ENCODE results near the gene FCHO2. TPM values are rescaled to one million over a fixed set of nuclear protein-coding genes. Genes with fewer than 3 reads are reported as not detected.
"Not testable (repeated sequence)": the region's sequence is repeated elsewhere in the genome, so short reads cannot be mapped to it uniquely, and the experiment has no call there.

FCHO2 gene, protein sequence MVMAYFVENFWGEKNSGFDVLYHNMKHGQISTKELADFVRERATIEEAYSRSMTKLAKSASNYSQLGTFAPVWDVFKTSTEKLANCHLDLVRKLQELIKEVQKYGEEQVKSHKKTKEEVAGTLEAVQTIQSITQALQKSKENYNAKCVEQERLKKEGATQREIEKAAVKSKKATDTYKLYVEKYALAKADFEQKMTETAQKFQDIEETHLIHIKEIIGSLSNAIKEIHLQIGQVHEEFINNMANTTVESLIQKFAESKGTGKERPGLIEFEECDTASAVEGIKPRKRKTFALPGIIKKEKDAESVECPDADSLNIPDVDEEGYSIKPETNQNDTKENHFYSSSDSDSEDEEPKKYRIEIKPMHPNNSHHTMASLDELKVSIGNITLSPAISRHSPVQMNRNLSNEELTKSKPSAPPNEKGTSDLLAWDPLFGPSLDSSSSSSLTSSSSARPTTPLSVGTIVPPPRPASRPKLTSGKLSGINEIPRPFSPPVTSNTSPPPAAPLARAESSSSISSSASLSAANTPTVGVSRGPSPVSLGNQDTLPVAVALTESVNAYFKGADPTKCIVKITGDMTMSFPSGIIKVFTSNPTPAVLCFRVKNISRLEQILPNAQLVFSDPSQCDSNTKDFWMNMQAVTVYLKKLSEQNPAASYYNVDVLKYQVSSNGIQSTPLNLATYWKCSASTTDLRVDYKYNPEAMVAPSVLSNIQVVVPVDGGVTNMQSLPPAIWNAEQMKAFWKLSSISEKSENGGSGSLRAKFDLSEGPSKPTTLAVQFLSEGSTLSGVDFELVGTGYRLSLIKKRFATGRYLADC
- total RNA-seq (2014; rRNA removed; shearing (Covaris generic)), result 9.6 and 12.0 TPM in 2 replicates

DNA sequence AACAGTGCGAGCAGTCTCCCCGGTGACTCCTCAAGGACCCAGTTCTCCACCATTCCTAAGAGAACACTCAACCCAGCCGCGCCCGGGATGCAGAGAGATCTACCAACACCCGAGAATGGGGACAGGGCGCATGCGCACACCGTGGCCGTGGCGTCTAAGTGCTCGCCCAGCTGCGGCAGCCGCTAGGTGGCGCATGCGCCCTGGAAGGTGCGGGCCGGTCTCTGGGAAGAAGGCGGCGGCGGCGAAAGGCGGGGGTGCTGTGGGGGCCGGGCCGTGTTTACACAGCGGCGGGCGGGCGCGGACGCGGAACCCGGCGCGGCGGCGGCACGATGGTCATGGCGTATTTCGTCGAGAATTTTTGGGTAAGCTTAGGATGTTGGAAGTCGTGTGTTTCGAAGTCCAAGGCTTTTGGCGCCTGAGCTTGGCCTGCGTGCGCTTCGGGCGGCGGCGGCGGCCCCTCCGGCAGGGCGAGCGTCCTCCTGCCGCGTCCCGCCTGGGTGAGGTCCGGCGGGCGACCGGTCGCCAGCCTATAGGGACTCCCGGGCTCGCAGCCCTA, at the start of gene FCHO2:
Gene FCHO2 (plus strand): TSS at position 274 of the 556 bp plus-strand sequence. CDS start 56 bp downstream, at position 330.
- DNase-seq (ENCODE audit: low read depth), result peak; percentile 90

DNA sequence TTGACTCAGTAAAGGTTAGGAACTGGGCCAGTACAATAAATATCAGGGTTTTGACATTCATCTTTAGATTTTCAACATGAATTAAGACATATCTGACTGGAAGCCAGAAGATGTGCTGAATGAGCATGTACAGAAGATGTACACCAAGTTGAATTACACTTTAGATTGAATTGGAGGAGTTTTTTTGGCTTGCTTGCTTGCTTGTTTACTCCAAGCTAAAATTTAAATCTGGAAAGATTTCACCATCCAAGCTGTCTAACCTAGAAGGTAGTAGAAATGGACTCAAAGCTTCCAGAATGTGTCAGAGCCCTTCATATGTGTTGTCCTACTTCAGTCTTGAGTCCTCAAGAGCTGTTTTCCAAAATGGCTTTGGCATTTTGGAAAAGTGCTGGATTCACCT, 49.0 kb upstream of the FCHO2 start:
- no peak for DNase-seq (ENCODE audit: low read depth)

DNA sequence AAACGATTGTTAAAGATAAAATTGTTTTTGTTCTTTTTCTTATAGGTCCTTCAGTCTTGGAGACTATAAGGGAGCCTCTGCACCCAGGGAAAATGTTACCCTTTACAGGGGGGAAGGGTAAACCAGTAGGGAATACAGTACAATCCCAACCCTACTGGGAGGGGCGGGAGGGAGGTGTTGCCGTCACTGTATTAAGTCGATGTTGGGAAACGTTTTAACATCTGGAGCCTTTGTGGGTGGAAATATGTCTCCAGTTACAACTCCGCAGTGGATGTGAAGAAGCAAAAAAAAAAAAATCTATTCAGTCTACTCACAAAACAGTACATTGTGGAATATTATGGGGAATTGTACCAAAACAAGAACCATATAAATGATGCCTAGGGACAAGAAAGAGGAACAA, 47.2 kb upstream of the FCHO2 start:
- no peak for DNase-seq (ENCODE audit: low read depth)

DNA sequence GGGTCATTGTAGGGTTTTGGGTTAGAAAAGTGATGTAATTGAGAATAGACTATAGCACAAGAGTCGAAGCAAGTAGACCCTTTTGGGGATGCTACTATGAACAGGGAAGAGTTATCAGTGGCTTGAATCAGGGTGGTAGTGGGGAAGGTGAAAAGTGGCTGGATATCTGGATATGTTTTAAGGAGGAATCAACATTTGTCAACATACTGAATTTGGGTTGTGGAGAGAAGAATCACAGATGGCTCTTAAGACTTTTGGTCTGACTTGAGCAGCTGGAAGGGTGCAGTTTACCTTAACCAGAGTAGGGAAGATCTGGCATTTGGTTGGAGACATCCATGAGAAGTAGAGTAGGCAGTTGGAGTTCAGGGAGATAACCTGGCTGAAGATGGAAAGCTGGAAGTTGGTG, 38.5 kb upstream of the FCHO2 start:
- DNase-seq (ENCODE audit: low read depth), result no peak

DNA sequence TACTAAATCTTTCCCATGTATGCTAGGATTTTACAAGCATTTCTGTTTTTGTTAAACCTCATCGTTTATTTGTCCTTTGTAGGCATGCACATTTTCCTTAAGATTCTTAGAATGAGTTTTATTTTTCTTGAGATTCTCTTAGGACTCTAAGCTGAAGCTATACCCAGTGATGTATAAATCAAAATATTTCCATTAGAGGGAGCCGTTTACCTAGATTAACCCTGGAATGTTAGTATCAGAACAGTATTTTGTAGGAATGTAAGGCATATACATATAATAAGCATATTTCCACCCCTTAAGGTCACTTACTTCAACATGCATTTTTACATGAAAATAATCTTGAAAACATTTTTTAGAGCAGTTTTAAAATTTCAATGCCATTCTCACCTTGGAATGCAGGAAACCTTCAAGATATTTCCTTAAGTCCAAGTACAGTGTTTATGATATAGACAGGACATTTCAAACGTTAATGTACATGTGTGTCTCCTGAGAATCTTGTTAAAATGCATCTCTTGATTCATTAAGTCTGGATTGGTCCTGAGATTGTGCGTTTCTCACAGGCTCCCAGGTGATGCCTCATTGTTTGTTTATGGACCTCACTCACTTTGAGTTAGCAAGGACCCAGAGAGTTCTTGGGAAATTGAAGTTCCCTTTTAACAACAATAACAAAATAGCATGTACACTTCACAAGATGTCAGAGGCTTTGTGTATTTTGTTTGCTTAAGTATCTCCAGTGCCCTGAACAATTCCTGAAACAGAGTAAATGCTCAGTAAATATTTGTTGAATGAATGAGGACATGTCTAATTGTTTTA, 34.9 kb upstream of the FCHO2 start:
- peak; percentile 30 for DNase-seq (ENCODE audit: low read depth)

DNA sequence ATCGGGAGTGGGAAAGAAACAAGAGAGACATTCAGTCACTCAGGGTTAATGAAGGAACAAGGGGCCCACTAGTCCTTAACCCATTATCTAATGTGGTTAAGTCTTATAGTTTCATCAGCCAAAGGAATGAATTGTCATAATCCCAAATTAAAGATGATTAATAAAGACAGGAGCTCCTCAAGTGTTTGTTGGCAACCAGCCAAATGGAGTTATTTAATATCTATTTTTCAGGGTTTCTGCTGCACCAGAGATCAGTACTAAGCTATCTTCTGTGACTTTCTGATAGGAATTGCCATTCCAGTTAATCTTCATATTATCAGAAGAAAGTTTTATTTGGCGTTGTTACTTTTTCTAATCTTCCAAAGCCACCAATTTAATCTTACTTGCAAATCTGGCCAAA, 34.0 kb upstream of the FCHO2 start:
- no peak for DNase-seq (ENCODE audit: low read depth)

DNA sequence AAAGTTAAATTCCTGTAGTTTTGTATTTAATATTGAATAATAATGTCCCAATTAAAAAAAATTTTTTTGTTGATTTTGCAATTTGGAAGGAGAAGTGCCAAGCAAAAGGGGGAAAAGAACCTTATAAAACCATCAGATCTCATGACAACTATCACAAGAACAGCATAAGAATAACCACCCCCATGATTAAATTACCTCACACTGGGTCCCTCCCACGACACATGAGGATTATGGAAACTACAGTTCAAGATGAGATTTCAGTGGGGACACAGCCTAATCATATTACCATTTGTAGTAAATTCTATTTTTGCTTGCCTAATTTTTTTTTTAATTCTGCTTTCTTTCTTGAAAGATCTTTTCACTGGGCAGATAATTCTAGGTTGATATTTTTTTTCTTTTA, 33.4 kb upstream of the FCHO2 start:
- no peak for DNase-seq (ENCODE audit: low read depth)

DNA sequence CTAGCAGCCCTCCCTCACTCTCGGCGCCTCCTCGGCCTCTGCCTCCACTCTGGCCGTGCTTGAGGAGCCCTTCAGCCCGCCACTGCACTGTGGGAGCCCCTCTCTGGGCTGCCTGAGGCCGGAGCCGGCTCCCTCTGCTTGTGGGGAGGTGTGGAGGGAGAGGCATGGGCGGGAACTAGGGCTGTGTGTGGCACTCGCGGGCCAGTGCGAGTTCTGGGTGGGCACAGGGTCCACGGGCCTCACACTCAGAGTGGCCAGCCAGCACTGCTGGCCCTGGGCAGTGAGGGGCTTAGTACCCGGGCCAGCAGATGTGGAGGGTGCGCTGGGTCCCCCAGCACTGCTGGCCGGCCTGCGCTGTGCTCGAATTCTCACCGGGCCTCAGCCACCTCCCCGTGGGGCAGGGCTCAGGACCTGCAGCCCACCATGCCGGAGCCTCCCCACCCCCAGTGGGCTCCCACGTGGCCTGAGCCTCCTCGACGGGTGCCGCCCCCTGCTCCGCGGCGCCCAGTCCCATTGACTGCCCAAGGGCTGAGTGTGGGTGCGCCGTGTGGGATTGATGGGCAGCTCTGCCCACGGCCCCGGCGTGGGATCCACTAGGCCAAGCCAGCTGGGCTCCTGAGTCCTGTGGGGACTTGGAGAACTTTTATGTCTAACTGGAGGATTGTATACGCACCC, 30.4 kb upstream of the FCHO2 start:
- DNase-seq (ENCODE audit: low read depth), result no peak

DNA sequence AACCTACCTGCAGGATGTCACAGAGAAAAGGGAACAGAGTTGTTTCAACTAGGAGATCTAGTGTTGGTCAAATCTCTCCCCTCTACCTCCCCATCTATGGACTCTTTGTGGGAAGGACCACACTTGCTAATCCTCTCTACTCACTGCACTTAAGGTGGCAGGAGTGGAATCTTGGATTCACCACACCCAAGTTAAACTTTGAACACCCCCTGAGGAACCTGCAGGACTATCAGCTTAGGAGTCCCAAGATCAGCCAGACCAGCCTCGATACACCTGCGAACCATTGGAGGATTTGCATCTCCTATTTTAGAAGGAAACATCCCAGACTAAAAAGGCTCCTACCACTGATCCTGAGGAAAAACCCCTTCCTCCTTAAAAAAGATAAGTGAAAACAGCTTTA, 23.2 kb upstream of the FCHO2 start:
- DNase-seq (ENCODE audit: low read depth), result not testable (repeated sequence)

DNA sequence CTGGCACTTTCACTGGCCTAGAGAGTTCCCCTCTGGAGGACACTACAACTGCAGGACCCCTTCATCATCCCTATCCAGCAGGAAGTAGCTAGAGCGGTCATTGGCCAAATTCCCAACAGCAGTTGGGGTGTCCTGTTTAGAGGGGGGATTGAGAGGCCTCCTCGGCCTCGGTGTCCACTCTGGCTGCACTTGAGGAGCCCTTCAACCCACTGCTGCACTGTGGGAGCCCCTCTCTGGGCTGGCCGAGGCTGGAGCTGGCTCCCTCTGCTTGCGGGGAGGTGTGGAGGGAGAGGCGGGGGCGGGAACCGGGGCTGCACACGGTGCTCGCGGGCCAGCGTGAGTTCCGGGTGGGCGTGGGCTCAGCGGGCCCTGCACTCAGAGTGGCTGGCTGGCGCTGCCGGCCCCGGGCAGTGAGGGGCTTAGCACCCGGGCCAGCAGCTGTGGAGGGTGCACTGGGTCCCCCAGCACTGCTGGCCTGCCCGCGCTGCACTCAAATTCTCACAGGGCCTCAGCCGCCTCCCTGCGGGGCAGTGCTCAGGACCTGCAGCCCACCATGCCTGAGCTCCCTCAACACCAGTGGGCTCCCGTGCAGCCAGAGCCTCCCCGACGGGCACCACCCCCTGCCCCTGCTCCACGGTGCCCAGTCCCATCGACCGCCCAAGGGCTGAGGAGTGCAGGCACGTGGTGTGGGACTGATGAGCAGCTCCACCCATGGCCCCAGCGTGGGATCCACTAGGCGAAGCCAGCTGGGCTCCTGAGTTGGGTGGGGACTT, 20.7 kb upstream of the FCHO2 start:
- DNase-seq (ENCODE audit: low read depth), result not testable (repeated sequence)

DNA sequence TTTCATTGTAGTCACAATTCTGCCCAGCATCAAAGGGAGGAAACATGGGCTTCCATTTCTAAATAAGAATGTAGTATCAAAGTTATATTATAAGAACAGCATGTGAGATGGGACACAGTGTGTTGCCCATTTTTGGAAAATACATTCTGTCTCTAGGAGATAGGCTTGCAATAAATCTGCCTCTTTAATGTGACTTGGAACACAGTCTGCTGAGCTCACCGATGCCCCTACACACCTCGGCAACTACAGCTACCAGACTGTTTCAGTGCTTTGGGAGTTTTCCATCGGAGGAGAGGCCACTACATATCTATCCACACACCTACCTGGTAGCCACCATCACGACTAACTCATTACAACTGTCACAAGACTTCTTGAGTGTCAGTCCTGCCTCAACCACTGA, 18.9 kb upstream of the FCHO2 start:
- DNase-seq (ENCODE audit: low read depth), result no peak

DNA sequence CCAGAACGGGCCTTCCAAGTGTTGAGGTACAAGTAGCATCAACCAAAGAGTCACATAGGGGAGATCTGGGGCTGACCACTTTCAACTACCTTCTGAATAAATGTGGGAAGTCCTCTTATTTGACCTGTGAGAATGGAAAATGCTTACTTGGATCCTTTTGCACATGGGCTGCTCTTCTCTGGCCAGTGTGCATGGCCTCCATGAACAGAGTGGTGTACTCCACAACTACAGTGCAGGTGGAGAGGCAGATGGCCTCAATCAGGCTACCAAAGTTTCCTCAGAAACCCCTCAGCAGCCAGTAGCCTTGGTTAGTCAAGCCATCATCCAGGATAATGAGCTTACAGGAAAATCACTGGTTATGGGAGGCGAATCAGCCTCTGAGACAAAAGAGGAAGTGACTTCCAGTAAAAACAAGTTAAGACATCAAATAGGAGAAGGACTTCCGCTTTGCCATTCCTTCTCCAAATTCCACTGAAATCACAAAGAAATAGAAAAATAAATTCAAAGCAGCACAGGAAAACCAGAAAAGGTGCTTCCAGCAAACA, 18.3 kb upstream of the FCHO2 start:
- no peak for DNase-seq (ENCODE audit: low read depth)

DNA sequence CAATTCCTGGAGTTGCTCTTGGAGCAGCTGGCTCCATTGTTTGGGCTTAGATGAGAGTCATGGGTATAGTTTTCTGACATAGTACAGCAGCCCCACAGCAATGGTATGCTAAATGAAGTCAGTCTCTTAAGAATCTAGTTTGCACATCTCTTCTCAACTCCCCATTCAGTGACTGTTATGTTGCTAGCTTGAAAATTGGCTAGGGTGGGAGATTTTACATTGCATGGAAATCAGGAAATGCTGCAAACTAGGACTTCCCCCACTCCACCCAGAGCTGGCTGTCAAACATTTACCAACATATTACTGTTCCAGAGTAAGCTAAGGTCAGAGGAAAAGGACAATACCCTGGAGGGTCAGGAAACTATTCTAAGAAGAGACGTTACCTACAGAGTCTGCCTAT, 17.6 kb upstream of the FCHO2 start:
- DNase-seq (ENCODE audit: low read depth), result no peak

DNA sequence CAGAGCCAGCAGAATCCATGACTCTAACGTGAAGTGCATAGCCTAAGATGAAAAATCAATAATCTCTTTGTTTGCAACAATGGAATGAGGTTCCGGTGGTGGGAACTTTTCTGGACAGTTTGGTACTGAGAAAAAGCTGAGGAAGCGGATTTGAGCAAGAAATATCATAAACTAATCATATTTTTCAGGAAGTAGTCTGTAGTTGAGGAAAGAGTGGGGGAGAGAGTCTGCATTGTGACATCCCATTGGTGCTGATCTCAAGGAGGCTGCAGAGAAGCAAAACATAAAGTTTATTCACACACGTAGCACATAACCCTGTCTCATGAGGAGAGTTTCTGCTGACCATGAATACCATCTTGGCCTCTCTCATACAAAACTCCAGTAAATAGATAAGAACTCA, 15.8 kb upstream of the FCHO2 start:
- no peak for DNase-seq (ENCODE audit: low read depth)

DNA sequence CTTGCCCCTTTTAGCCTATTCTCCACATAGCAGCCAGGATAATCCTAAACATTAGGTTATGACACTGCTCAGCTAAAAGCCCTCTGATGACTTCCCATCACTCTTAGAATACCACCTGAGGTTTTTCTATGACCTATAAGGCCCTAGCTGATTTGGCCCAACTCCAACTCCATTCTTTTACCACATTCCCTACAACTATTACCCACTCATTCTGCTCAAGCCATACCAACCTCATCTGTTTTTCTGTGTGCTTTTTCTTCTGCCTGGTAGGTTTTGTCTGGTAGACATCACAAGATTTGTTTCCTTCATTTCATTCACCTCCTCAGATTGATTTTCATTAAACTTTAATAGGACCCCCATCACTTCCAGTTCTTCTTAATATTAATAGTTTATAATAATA, 12.5 kb upstream of the FCHO2 start:
- DNase-seq (ENCODE audit: low read depth), result no peak

DNA sequence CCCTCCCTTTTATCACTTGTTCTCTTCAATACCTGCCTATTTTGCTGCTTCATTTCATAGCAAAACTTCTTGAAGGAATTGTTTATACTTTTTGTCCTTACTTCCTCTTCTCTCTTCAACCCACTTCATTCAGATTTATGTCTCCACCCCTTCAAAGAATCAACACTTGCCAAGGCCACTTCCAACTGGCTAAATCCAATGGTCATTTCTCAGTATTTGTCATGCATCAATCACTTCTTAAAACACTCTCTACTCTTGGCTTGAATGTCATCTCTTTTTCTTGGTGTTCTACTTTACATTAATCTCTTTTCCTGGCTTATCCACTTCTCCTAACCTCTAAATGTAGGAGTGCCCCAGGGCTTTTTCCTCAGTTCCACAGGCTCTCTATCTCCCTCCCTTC, 8.3 kb upstream of the FCHO2 start:
- no peak for DNase-seq (ENCODE audit: low read depth)

DNA sequence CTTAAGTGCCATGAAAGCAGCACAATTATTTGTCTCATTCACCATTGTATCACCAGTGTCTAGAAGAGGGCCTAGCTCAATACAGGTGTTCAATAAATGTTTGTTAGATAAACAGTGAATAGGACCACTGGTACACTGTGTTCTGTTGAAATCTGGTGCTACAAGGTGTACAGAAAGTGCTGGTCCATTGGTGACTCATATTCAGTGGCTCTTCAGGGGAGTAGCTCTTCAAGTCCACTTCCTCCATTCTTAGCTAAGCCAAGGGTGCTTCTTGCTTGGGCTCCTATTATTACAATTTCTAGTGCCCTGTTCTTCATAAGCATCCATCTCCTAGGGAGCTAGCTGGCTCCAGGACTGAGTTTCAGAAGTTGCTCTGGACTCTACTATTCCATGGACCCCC, 6.4 kb upstream of the FCHO2 start:
- no peak for DNase-seq (ENCODE audit: low read depth)

DNA sequence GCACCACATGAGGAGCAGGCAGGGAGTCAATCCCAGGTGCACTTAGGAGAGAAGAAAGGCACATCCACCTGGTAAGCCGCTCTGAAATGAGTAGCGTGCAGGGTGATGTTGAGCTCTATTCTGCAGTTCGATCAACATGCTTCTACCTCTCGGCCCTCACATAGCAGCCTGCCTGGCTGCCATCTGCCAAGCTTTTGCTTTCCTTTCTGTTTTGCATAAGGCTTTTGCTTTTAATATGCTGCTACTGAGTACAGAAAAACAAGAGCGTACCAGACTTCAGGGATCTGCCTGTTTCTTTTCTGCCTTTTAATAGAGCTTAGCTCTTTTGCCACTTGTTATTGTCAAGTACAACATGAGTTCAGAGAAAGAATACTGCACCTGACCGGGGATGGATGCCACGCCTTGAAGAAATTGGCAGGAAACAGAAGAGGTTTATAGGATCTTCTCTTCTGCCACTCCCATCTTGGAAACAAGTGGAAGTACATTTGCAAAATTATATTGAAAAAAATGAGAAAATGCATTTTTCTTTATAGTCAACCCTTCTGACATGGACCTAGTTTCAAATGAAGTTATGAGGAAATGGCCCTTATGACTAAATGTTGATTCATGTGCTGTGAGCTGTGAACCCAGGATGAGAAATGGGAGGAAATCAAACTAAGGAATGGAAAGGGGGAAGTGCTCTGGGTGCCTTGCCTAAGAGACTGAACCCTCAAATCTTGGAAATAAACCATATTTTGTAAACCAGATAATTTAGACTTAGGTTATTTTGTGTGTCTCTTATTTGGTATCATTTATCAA, 4.0 kb upstream of the FCHO2 start:
- peak; percentile 50 for DNase-seq (ENCODE audit: low read depth)

DNA sequence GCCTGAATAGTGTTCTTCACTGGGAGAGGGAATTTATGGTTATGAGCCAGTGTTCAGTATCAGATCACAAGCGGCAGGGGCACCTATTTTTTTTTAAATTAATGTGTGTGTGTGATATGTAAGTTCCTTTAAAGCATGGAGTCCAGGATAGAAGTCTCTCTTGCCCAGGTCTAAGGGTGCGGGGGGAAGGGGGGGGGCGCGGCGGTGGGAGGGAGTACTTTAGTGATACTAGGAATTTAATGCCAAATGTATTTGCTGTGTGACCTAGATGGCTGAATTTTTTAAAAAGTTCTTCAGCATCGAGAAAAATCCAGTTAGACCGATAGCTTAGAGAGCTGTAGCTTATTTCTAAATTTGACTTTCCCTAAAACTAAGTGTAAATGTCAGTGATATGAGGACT, 1.5 kb upstream of the FCHO2 start:
- no peak for DNase-seq (ENCODE audit: low read depth)

Data from RPMI7951 (cell line).